DMS79 treated with DMSO at 0.1 percent for 48 hours (cell line): Measurements from ENCODE around the gene GDF15.

Source experiments
- DNase-seq: peaks from one replicate; lab custom pipeline; 2025; lab: John Stamatoyannopoulos, UW

Gene GDF15

GRCh38 chr19:18419195-18419698 lies 33.3 kb downstream of the GDF15 start, which contains the start of gene SSBP4:
Gene SSBP4, plus strand, starts transcription at chr19:18419398. Its CDS starts 251 bp downstream, at chr19:18419649.
- peak; percentile 71 for DNase-seq

GRCh38 chr19:18419699-18420460 lies 33.9 kb downstream of the GDF15 start:
- DNase-seq = peak; percentile 22

GRCh38 chr19:18420930-18421329 lies 35.0 kb downstream of the GDF15 start:
- DNase-seq = no peak

- no peak for DNase-seq
Measured at GRCh38 chr19:18421371-18421959, 35.5 kb downstream of the GDF15 start.

DNA sequence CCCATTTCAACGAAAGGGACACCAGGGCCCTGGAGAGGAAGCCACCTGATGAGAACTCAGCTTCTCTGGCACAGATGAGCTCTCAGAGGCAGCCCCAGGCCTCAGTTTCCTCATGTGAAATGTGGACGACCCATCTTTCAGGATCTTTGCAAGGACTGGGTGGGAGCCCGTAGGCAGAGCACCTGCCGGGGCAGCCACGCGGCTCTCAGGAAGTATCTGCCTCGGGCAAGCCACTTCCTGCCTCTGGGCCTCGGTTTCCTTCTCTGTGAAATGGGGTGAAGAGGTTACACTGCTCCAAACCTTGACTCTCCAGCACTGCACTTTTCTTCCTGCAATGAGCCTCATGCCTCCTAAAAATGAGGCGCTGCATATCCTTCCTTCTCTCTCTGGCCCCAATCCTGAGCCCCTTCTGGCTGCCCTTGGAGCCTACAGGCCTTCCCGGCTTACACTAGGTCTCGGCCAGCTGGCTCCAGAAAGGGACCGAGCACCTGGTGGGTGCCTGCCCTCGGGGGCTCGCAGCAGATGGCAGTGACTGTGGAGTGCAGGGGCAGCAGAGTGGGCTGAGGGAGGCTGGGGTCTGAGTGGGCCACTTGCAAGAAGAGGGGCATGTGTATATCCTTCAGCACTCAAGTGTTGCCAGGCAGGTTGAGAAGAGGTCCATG lies 36.7 kb downstream of the GDF15 start:
- no peak for DNase-seq

DNA sequence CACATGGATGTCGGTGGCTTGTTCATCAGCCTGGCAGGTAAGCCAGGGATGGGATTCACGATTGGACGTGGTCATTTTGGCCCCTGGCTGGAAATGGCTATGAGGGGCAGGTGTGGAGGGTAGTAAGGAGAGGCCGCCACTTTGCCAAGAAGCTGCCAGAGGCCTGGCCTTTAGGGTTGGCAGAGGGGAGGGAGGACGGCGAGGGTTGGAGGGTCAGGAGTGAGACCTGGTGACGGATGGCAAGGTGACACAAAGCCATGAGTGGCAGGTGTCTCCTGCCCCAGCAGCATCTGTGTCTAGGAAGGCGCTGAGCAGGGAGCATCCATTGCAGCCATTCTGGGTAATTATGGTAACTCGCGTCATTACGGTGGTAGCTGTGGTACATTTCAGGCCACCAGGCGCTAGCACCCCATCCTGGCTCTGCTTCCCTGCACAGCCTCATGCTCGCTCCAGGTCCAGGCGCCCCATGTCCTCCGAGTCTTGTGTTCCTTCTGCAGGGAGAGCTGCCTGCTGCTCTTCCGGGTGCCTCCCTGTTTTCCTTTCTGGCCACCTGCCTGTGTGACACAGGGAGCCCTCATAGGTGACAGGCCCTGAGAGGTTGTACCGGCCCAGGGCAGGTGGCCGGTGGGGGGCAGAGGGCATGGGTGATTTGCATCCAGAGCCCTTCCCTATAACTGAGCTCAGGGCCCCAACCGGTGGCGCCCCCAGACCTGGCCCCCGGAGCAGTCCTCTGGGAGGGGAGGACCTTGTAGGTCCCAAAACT lies 37.5 kb downstream of the GDF15 start:
- DNase-seq = no peak

- no peak for DNase-seq
Measured at GRCh38 chr19:18424122-18424889, 38.3 kb downstream of the GDF15 start.

DNA sequence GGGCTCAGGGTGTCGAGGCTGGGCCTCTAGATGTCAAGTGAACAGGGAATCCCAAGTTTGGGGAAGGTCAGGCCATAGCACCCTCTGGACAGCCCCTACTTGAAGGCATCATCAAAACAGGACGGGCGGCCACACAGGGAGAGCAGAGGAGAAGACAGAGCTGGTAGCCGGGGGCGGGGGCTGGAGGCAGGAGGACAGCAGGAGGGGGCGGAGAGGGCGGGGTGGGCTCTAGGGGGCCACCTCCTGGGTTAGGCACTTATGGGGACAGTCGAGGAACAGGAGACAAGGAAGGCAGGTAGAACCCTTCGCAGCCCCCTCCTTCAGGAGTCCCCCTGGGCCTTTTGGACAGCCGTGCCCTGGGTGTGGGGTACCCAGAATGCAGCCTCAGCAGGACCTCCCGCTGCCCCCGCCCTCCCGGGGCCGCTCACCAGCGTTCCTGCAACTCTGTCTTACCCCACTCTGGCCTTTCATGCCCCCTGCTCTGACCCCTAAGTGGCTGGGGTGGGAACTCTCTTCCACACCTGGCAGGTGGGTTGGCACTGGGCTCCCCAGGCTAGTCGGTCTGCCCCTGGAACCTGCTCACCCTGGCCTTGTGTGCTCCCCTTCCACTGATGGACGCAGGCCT lies 39.0 kb downstream of the GDF15 start:
- DNase-seq = no peak

- DNase-seq = no peak
Measured at GRCh38 chr19:18425515-18426415, 39.8 kb downstream of the GDF15 start.

DNA sequence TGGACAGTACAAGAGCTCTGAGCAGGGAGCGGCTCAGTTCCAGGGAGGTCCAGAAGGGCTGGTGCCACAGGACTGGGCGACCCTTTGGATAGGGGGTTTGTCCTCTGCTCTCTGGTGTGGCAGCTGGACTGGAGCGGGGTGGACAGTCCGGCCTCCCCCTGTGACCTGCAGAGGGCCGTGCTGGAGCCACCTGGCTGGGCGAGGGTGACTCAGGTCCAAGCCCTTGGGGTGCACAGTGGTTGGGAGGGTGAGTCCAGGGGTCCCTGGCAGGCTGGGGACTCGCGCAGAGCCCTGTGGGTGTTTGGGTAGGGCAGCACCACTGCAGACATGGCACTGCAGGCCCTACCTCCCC lies 40.4 kb downstream of the GDF15 start:
- DNase-seq = no peak

DNA sequence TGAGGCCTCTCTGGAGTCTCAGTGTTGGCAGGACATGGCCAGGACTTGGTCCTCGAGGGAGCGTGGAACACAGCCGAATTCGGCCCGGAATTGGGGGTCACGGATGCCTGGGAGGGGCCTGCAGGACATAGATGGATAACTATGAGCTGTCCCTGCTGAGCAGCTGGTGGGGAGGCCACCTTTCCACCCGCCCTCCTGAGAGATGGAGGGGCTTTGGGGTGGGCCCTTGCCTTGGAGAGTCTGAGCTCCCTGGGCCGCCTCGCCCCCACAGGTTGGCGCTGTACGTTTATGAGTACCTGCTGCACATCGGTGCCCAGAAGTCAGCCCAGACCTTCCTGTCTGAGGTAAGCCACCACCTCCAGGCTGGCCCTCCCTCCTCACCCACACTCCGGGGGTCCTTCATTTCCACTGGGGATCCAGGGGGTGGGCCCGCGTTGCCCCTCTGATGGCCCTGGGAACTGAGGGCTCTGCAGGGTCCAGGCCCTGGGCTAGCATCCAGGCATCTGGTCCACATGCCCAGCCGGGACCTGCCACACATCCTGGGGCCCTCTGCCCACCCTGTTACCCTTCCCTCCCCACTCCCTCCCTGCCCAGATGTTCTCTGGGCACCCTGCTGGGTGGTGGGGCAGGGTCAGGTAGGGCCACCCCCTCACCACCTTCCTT lies 41.3 kb downstream of the GDF15 start:
- no peak for DNase-seq

GRCh38 chr19:18427743-18428113 lies 41.8 kb downstream of the GDF15 start:
- DNase-seq = no peak

- DNase-seq = no peak
Measured at GRCh38 chr19:18428173-18428786, 42.3 kb downstream of the GDF15 start.

- DNase-seq = peak; percentile 88
Measured at GRCh38 chr19:18428787-18429674, 43.1 kb downstream of the GDF15 start.

- no peak for DNase-seq
Measured at GRCh38 chr19:18429717-18430416, 43.9 kb downstream of the GDF15 start.

GRCh38 chr19:18430417-18431144 lies 44.6 kb downstream of the GDF15 start:
- DNase-seq = no peak
